CD14-positive monocyte (primary cell): ENCODE results near the gene PPFIA3. TPM values are rescaled to one million over a fixed set of nuclear protein-coding genes. Genes with fewer than 3 reads are reported as not detected.

ENCODE experiments used
- DNase-seq, 3 donors: peaks; one replicate each; pipeline ENCODE4 v3.0.0-alpha.2; 2011 to 2022
- H2AFZ ChIP-seq: 2 replicates; pipeline ENCODE4 v1.6.0; 2012; ENCODE audit warnings: mild to moderate bottlenecking, low read depth, low read length, inconsistent platforms; ENCODE audit not compliant: insufficient read depth, poor library complexity, severe bottlenecking
- H3K27ac ChIP-seq, 2 donors: 1 replicate in 1 of 2; 2 replicates in 1 of 2; pipeline ENCODE4 v1.5.1; 2012 to 2013; ENCODE audit warnings: low read length in 2 of 2, control low read depth in 1 of 2, inconsistent platforms in 1 of 2, low read depth in 1 of 2, mild to moderate bottlenecking in 1 of 2
- H3K27me3 ChIP-seq, 2 donors: one replicate each; pipeline versions ENCODE4 v1.6.0 to v1.6.1; 2011 to 2013; ENCODE audit warnings: low read length in 2 of 2; ENCODE audit not compliant: control insufficient read depth in 2 of 2, insufficient read depth in 2 of 2
- H3K36me3 ChIP-seq, 2 donors: replicated peaks in 1 of 2; 1 replicate in 1 of 2; 2 replicates in 1 of 2; pipeline versions ENCODE4 v1.5.1 to v1.6.1; 2012 to 2013; ENCODE audit warnings: low read length in 2 of 2, control low read depth in 1 of 2, inconsistent platforms in 1 of 2, mild to moderate bottlenecking in 1 of 2; ENCODE audit not compliant: insufficient read depth in 2 of 2, control insufficient read depth in 1 of 2
- H3K4me1 ChIP-seq, 2 donors: 1 replicate in 1 of 2; 2 replicates in 1 of 2; pipeline versions ENCODE4 v1.5.1 to v1.6.1; 2012 to 2013; ENCODE audit warnings: low read length in 2 of 2, control low read depth in 1 of 2, inconsistent platforms in 1 of 2, mild to moderate bottlenecking in 1 of 2, moderate library complexity in 1 of 2; ENCODE audit not compliant: insufficient read depth in 2 of 2, control insufficient read depth in 1 of 2
- H3K4me2 ChIP-seq: replicated peaks from 2 replicates; pipeline ENCODE3; 2012; ENCODE audit warnings: low read length, moderate library complexity, mild to moderate bottlenecking; ENCODE audit not compliant: poor library complexity, severe bottlenecking; ENCODE audit errors: extremely low read depth
- H3K4me3 ChIP-seq, 3 experiments: fragments of 200-600 bp in 1 of 3; sonication (generic) in 1 of 3; replicated peaks in 1 of 3; 1 replicate in 2 of 3; 2 replicates in 1 of 3; pipeline ENCODE4 v1.5.1; 2011 to 2013; ENCODE audit warnings: low read length in 3 of 3, mild to moderate bottlenecking in 3 of 3, control low read depth in 2 of 3, low read depth in 2 of 3, inconsistent platforms in 1 of 3, moderate library complexity in 1 of 3
- H3K79me2 ChIP-seq: 2 replicates; pipeline ENCODE4 v1.6.0; 2012; ENCODE audit warnings: mild to moderate bottlenecking, control low read depth, inconsistent platforms, low read length, moderate library complexity; ENCODE audit not compliant: insufficient read depth
- H3K9ac ChIP-seq: 2 replicates; pipeline ENCODE4 v1.6.0; 2017; ENCODE audit warnings: low read length, mild to moderate bottlenecking; ENCODE audit not compliant: insufficient read depth, poor library complexity, severe bottlenecking
- H3K9me3 ChIP-seq, 2 donors: replicated peaks in 1 of 2; 1 replicate in 1 of 2; 2 replicates in 1 of 2; pipeline versions ENCODE4 v1.5.1 to v1.6.1; 2012 to 2013; ENCODE audit warnings: low read length in 2 of 2, control low read depth in 1 of 2; ENCODE audit not compliant: control insufficient read depth in 1 of 2, insufficient read depth in 1 of 2
- H4K20me1 ChIP-seq: 2 replicates; pipeline ENCODE4 v1.6.0; 2012; ENCODE audit warnings: mild to moderate bottlenecking, low read length, control low read depth, moderate library complexity; ENCODE audit not compliant: insufficient read depth
- H3K27ac Mint-ChIP-seq, 7 donors: one replicate each; pipeline ENCODE4 v1.8.0; 2020; ENCODE audit warnings: mild to moderate bottlenecking in 7 of 7, mixed read lengths in 7 of 7, moderate library complexity in 6 of 7, inconsistent platforms in 2 of 7
- H3K27me3 Mint-ChIP-seq, 3 donors: one replicate each; pipeline ENCODE4 v1.8.0; 2021 to 2022; ENCODE audit warnings: low read depth in 3 of 3, mild to moderate bottlenecking in 3 of 3, mixed read lengths in 3 of 3, moderate library complexity in 3 of 3, inconsistent platforms in 1 of 3
- H3K36me3 Mint-ChIP-seq, 2 donors: one replicate each; pipeline ENCODE4 v1.8.0; 2020; ENCODE audit warnings: mixed read lengths in 2 of 2, inconsistent platforms in 1 of 2, mild to moderate bottlenecking in 1 of 2
- H3K4me1 Mint-ChIP-seq: one replicate; pipeline ENCODE4 v1.8.0; 2020; ENCODE audit warnings: mild to moderate bottlenecking, mixed read lengths
- H3K4me3 Mint-ChIP-seq, 2 donors: one replicate each; pipeline ENCODE4 v1.8.0; 2020; ENCODE audit warnings: mild to moderate bottlenecking in 2 of 2, mixed read lengths in 2 of 2, moderate library complexity in 1 of 2
- H3K9me3 Mint-ChIP-seq, 7 donors: one replicate each; pipeline ENCODE4 v1.8.0; 2020 to 2022; ENCODE audit warnings: mixed read lengths in 7 of 7, mild to moderate bottlenecking in 6 of 7, moderate library complexity in 6 of 7, inconsistent platforms in 2 of 7
- CTCF ChIP-seq: fragments of 200-600 bp; IDR thresholded peaks from one replicate; pipeline ENCODE4 v1.8.0; 2022; ENCODE audit warnings: antibody characterized with exemption, mild to moderate bottlenecking
- WGBS: methylation state at CpG from one replicate; pipeline ENCODE4 v1.1.5; 2013; ENCODE audit warnings: missing lambda C conversion rate; ENCODE audit not compliant: insufficient coverage; 5-methylcytosine and 5-hydroxymethylcytosine counted together
- intact Hi-C, 2 donors: fragments of 100-400 bp; cut with micrococcal nuclease; formaldehyde crosslinking; loops; one replicate each; pipeline versions ENCODE4 v1.15.0 to v1.15.1; 2023
- polyA plus RNA-seq, 3 donors: library from polyadenylated mRNA; depleted of rRNA in 1 of 3; unstranded in 2 of 3; stranded (reverse) in 1 of 3; fragments of 300-500 nt in 2 of 3; fragments of >200 nt in 1 of 3; fragmentation: Illumina TruSeq in 2 of 3; gene quantifications; 1 replicate in 2 of 3; 2 replicates in 1 of 3; pipeline ENCODE4 v1.2.3, GENCODE V29; 2012 to 2021

PPFIA3 gene
- polyA plus RNA-seq, 3 donors = 0.43 TPM; not detected in 2

- no peaks in the 10 kb centered on the region for H3K79me2 ChIP-seq
- H3K27ac Mint-ChIP-seq = no peak overlapping the region
- intact Hi-C loops = no loop called here
- H3K9me3 Mint-ChIP-seq = no peaks in the 10 kb centered on the region
- no peaks in the 10 kb centered on the region for H3K27me3 ChIP-seq
- H3K4me3 Mint-ChIP-seq = no peak overlapping the region
- no peaks in the 10 kb centered on the region for H3K4me1 ChIP-seq
- no peak overlapping the region for H3K27ac ChIP-seq
- no peak overlapping the region for H3K4me2 ChIP-seq
- no peaks in the 10 kb centered on the region for H3K9me3 ChIP-seq
- WGBS = 74% methylated on average over 10 of the region's 12 CpGs
- H2AFZ ChIP-seq = no peak overlapping the region
- peaks cover 57 to 73% of the 10 kb centered on the region in 2 donors for H3K36me3 Mint-ChIP-seq
- peaks cover 65 to 76% of the 10 kb centered on the region in 2 donors for H3K36me3 ChIP-seq
- H4K20me1 ChIP-seq = peaks cover 73% of the 10 kb centered on the region
- peak; percentile 89 for TF ChIP-seq CTCF
- H3K4me3 ChIP-seq = no peak overlapping the region
- no peaks in the 10 kb centered on the region for H3K4me1 Mint-ChIP-seq
- DNase-seq = peak in 2 of 3 donors; percentile 31 to 42
- H3K9ac ChIP-seq = no peak overlapping the region
- H3K27me3 Mint-ChIP-seq = peaks cover 0 to 2% (median 0%) of the 10 kb centered on the region in 3 donors
Measured at GRCh38 chr19:49106648-49107135, 12.7 kb upstream of the PPFIA3 start.

- no peaks in the 10 kb centered on the region for H3K4me1 ChIP-seq
- TF ChIP-seq CTCF = no peak
- no peaks in the 10 kb centered on the region for H3K27me3 ChIP-seq
- Mint-ChIP-seq H3K36me3 (peaks cover 50 to 63% of the 10 kb centered on the region in 2 donors), H3K27ac (peak overlapping the region in 2 of 7 donors; percentile 7 to 71), H3K9me3 (no peaks in the 10 kb centered on the region), H3K27me3 (peaks cover 2 to 6% (median 4%) of the 10 kb centered on the region in 3 donors), H3K4me1 (no peaks in the 10 kb centered on the region), H3K4me3 (no peak overlapping the region)
- H3K27ac ChIP-seq = no peak overlapping the region
- peaks cover 56 to 67% of the 10 kb centered on the region in 2 donors for H3K36me3 ChIP-seq
- whole genome bisulfite sequencing = 95% methylated on average over 76 of the region's 93 CpGs
- no peaks in the 10 kb centered on the region for H3K9me3 ChIP-seq
- H3K9ac ChIP-seq = no peak overlapping the region
- H2AFZ ChIP-seq = no peak overlapping the region
- intact Hi-C loops = no loop called here
- H3K4me2 ChIP-seq = no peak overlapping the region
- DNase-seq = no peak
- peaks cover 64% of the 10 kb centered on the region for H4K20me1 ChIP-seq
- H3K79me2 ChIP-seq = no peaks in the 10 kb centered on the region
- no peak overlapping the region for H3K4me3 ChIP-seq
Measured at GRCh38 chr19:49107625-49108459, 11.5 kb upstream of the PPFIA3 start.
